Measurements from ENCODE around the gene CCDC201.

DNA sequence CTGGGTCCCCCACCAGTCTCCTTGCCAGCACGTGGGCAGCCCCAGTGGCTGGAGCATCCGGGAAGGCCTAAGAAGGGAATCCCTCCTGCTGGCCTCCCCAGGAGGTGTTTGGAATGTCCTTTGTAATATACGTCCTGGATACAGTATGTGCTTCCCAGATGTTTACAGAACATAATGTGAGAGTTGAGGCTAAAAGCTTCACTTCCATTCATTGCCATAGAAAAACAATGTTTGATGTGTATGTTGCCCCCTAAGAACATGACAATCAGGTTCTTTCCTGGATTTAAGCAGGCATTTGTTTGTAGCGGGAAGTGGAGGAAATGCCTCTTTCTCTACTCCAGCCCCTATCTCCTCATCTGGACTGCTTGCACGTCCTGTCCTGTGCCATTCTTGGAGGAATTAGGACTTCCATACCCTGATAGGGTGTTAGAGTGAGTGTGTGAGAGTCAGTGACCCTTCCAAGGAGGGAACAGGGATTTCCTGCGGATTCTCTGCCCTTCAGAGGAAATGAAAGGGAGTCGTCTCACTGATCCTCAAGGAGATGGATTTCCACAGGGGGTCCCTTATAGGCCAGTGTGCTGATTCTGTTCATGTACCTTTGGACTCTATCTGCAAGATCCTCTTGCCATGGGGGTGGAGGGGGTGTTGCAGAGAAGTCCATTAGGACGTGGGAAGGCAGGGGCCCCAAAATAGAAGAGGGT lies 16.6 kb upstream of the CCDC201 start:
- TF ChIP-seq, protein P1, sequence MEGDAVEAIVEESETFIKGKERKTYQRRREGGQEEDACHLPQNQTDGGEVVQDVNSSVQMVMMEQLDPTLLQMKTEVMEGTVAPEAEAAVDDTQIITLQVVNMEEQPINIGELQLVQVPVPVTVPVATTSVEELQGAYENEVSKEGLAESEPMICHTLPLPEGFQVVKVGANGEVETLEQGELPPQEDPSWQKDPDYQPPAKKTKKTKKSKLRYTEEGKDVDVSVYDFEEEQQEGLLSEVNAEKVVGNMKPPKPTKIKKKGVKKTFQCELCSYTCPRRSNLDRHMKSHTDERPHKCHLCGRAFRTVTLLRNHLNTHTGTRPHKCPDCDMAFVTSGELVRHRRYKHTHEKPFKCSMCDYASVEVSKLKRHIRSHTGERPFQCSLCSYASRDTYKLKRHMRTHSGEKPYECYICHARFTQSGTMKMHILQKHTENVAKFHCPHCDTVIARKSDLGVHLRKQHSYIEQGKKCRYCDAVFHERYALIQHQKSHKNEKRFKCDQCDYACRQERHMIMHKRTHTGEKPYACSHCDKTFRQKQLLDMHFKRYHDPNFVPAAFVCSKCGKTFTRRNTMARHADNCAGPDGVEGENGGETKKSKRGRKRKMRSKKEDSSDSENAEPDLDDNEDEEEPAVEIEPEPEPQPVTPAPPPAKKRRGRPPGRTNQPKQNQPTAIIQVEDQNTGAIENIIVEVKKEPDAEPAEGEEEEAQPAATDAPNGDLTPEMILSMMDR (IDR thresholded peaks at IDR 0.05): no peak
- TF ChIP-seq SIN3A (IDR thresholded peaks at IDR 0.05; ENCODE audit: borderline replicate concordance, insufficient read depth, low read depth, low read length) (no peak), TCF7L2 (IDR thresholded peaks at IDR 0.05; ENCODE audit: low read depth, low read length) (no peak)
- TF ChIP-seq, protein P2, sequence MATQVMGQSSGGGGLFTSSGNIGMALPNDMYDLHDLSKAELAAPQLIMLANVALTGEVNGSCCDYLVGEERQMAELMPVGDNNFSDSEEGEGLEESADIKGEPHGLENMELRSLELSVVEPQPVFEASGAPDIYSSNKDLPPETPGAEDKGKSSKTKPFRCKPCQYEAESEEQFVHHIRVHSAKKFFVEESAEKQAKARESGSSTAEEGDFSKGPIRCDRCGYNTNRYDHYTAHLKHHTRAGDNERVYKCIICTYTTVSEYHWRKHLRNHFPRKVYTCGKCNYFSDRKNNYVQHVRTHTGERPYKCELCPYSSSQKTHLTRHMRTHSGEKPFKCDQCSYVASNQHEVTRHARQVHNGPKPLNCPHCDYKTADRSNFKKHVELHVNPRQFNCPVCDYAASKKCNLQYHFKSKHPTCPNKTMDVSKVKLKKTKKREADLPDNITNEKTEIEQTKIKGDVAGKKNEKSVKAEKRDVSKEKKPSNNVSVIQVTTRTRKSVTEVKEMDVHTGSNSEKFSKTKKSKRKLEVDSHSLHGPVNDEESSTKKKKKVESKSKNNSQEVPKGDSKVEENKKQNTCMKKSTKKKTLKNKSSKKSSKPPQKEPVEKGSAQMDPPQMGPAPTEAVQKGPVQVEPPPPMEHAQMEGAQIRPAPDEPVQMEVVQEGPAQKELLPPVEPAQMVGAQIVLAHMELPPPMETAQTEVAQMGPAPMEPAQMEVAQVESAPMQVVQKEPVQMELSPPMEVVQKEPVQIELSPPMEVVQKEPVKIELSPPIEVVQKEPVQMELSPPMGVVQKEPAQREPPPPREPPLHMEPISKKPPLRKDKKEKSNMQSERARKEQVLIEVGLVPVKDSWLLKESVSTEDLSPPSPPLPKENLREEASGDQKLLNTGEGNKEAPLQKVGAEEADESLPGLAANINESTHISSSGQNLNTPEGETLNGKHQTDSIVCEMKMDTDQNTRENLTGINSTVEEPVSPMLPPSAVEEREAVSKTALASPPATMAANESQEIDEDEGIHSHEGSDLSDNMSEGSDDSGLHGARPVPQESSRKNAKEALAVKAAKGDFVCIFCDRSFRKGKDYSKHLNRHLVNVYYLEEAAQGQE (IDR thresholded peaks at IDR 0.05; ENCODE audit: insufficient read depth in 1 of 2, low read depth in 2 of 2, low read length in 1 of 2): no peak

All from Panc1 (cell line).